HepG2 (cell line): ENCODE data around the gene KCNMA1. TPM values are rescaled to one million over a fixed set of nuclear protein-coding genes. Genes with fewer than 3 reads are reported as not detected.

Experiments used
- ATAC-seq: fragments of 200-7000 bp; cut with Tn5 transposase; 3 replicates; pipeline ENCODE4 v1.9.1; 2020; ENCODE audit warnings: mild to moderate bottlenecking, moderate library complexity
- BruUV-seq: library from RNA; stranded (reverse); fragments of 400-500 nt; replicated peaks from 2 replicates; lab custom pipeline; 2021; lab: Mats Ljungman, UMichigan
- CTCF ChIA-PET: fragments of 300-600 bp; formaldehyde crosslinking; extraction: SDS; loops from one replicate; lab custom pipeline; 2021; ENCODE audit warnings: low total read pairs, inconsistent platforms, low intra/inter-chr PET ratio; lab: Yijun Ruan, JAX
- POLR2A ChIA-PET: fragments of 350-600 bp; sonication (Branson Sonifier 250); formaldehyde crosslinking; loops from one replicate; lab custom pipeline; 2020; ENCODE audit warnings: antibody characterized with exemption, inconsistent platforms; lab: Yijun Ruan, JAX
- DNase-seq: peaks from one replicate; pipeline ENCODE4 v3.0.0-alpha.2; 2015; ENCODE audit warnings: low spot score
- FAIRE-seq: peaks from 3 replicates; lab custom pipeline; 2011; peaks lifted over from hg19 to GRCh38; lab: Jason Lieb, UNC
- H2AFZ ChIP-seq: one replicate; pipeline ENCODE4 v1.6.1; 2011; ENCODE audit warnings: low read length, inconsistent platforms
- H3K27ac ChIP-seq: fragments of 300-600 bp; 3 replicates; pipeline ENCODE4 v1.8.0; 2011; ENCODE audit warnings: mixed run types, mild to moderate bottlenecking, mixed read lengths, low read length, inconsistent platforms; ENCODE audit not compliant: insufficient read depth; ENCODE audit errors: extremely low read length
- H3K27me3 ChIP-seq, 2 experiments: fragments of 200-600 bp in 1 of 2; 2 replicates in 1 of 2; 3 replicates in 1 of 2; pipeline versions ENCODE4 v1.6.0 to v1.8.0; 2011; ENCODE audit warnings: low read length in 2 of 2, mild to moderate bottlenecking in 2 of 2, moderate library complexity in 2 of 2, inconsistent platforms in 1 of 2; ENCODE audit not compliant: insufficient read depth in 2 of 2, control insufficient read depth in 1 of 2
- H3K36me3 ChIP-seq, 2 experiments: fragments of 200-600 bp in 1 of 2; replicated peaks in 1 of 2; 2 replicates in 1 of 2; 3 replicates in 1 of 2; pipeline versions ENCODE4 v1.5.1 to v1.8.0; 2011; ENCODE audit warnings: low read length in 2 of 2, inconsistent platforms in 1 of 2; ENCODE audit not compliant: insufficient read depth in 2 of 2, control insufficient read depth in 1 of 2
- H3K4me1 ChIP-seq: 2 replicates; pipeline ENCODE4 v1.5.1; 2012; ENCODE audit warnings: low read length, inconsistent platforms; ENCODE audit not compliant: insufficient read depth
- H3K4me2 ChIP-seq: 2 replicates; pipeline ENCODE4 v1.6.0; 2011; ENCODE audit warnings: low read depth, low read length, inconsistent platforms
- H3K4me3 ChIP-seq, 3 experiments: fragments of 200-600 bp in 1 of 3; sonication (generic), shearing (Covaris generic) in 1 of 3; replicated peaks in 1 of 3; 2 replicates each; pipeline ENCODE4 v1.5.1; 2011 to 2016; ENCODE audit warnings: low read length in 3 of 3, inconsistent platforms in 2 of 3, low read depth in 2 of 3, mild to moderate bottlenecking in 2 of 3, control low read depth in 1 of 3, mixed read lengths in 1 of 3; ENCODE audit not compliant: insufficient read depth in 1 of 3
- H3K79me2 ChIP-seq: one replicate; pipeline ENCODE4 v1.6.1; 2011; ENCODE audit warnings: low read length, inconsistent platforms; ENCODE audit not compliant: insufficient read depth
- H3K9ac ChIP-seq: 2 replicates; pipeline ENCODE4 v1.6.0; 2011; ENCODE audit warnings: mild to moderate bottlenecking, low read depth, low read length, inconsistent platforms; ENCODE audit not compliant: insufficient read depth
- H3K9me3 ChIP-seq: 2 replicates; pipeline ENCODE4 v1.5.1; 2012; ENCODE audit warnings: mild to moderate bottlenecking, low read length
- H4K20me1 ChIP-seq: 2 replicates; pipeline ENCODE4 v1.6.0; 2011; ENCODE audit warnings: inconsistent platforms, mild to moderate bottlenecking, low read length, moderate library complexity; ENCODE audit not compliant: insufficient read depth
- HMG20B ChIP-seq: conservative IDR thresholded peaks from 2 replicates; pipeline ENCODE4 v1.6.1; 2016; ENCODE audit warnings: missing genetic modification reagents, missing compliant biosample characterization
- LCORL ChIP-seq, 2 experiments: fragments of 450-650 bp in 1 of 2; sonication (generic) in 1 of 2; formaldehyde crosslinking in 1 of 2; IDR thresholded peaks; 2 replicates each; pipeline versions ENCODE4 v1.5.0 to v1.6.1; 2017 to 2020; ENCODE audit warnings: antibody characterized with exemption in 1 of 2, missing genetic modification reagents in 1 of 2
- MEF2D ChIP-seq: sonication (generic); formaldehyde crosslinking; IDR thresholded peaks from 2 replicates; pipeline ENCODE4 v1.5.1; 2020; ENCODE audit warnings: mild to moderate bottlenecking, missing genetic modification reagents
- PAX8 ChIP-seq: sonication (generic); formaldehyde crosslinking; IDR thresholded peaks from 2 replicates; pipeline ENCODE4 v1.8.0; 2022; ENCODE audit warnings: mild to moderate bottlenecking, missing genetic modification reagents, borderline replicate concordance
- TOE1 ChIP-seq: sonication (generic); formaldehyde crosslinking; IDR thresholded peaks from 2 replicates; pipeline ENCODE4 v1.4.0; 2020; ENCODE audit warnings: mild to moderate bottlenecking, missing genetic modification reagents
- WGBS: methylation state at CpG from one replicate; pipeline ENCODE4 v1.1.6; 2017; ENCODE audit warnings: low lambda C conversion rate; 5-methylcytosine and 5-hydroxymethylcytosine counted together
- in situ Hi-C: cut with HindIII; loops from 2 replicates; pipeline ENCODE4 v1.10.0; 2017; ENCODE audit warnings: low pct_unique_long_range_greater_than_20kb; ENCODE audit not compliant: extremely low pct_ligation_motif_present
- intact Hi-C: fragments of 100-400 bp; cut with micrococcal nuclease; formaldehyde crosslinking; loops from one replicate; pipeline ENCODE4 v1.10.0; 2022; ENCODE audit not compliant: unreplicated experiment
- polyA plus RNA-seq, 8 experiments: library from polyadenylated mRNA; depleted of rRNA in 3 of 8; stranded (reverse) in 7 of 8; unstranded in 1 of 8; fragments of >200 nt; fragmentation: Illumina TruSeq in 4 of 8; extraction: Trizol in 4 of 8; gene quantifications; 2 replicates each; pipeline versions ENCODE4 v1.2.1 to v1.2.3, GENCODE V29; 2011 to 2016; ENCODE audit warnings: low read depth in 4 of 8, missing spikeins in 1 of 8, mixed read lengths in 1 of 8; ENCODE audit not compliant: insufficient read depth in 1 of 8
- total RNA-seq, 5 experiments: library from RNA; depleted of rRNA; stranded (reverse); fragments of >200 nt; fragmentation: Illumina TruSeq; extraction: Trizol; gene quantifications; 2 replicates each; pipeline ENCODE4 v1.2.3, GENCODE V29; 2016; ENCODE audit warnings: low read depth in 1 of 5
- TF ChIP-seq, protein P1 (sequence below): IDR thresholded peaks from 2 replicates; pipeline ENCODE4 v1.4.0; 2020; ENCODE audit warnings: mild to moderate bottlenecking, missing genetic modification reagents

The KCNMA1 gene
- total and polyA plus RNA-seq, 2 of the 13 experiments (the other 11 are each of a cell fraction or from before 2014, with no cell fraction given): 0.02 TPM; not detected in 1

DNA sequence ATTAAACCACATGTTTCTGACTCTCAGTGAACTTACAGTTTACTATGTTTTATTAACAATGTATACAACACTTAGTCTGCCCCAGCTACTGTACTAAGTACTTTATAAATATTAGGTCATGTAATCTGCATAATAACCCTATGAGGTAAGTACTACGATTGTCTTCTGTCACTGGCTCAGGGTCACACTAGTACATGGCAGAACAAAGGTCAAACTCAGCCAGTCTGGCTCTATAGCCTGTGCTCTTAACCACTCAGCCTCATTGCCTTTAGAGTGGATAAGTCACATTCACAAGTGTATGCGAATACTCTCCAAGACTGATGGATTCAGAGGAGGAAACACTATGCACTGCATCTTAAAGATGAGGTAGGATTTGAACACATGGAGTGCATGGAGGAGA lies 252.3 kb downstream of the KCNMA1 start:
- intact Hi-C loops: no loop called here
- CTCF ChIA-PET: no interaction called here

More for the DNA sequence above, 252.3 kb downstream of the KCNMA1 start:
- no TSS peak for BruUV-seq
- in situ Hi-C loops: no loop called here
- no peak for ATAC-seq
- Histone ChIP-seq H4K20me1 (no peaks in the 10 kb centered on the region), H3K4me2 (no peak overlapping the region), H2AFZ (no peak overlapping the region), H3K27ac (no peak overlapping the region), H3K9ac (no peak overlapping the region), H3K9me3 (no peaks in the 10 kb centered on the region), H3K4me1 (no peaks in the 10 kb centered on the region), H3K79me2 (no peaks in the 10 kb centered on the region), H3K4me3 (no peak overlapping the region), H3K27me3 (peaks cover 0 to 7% of the 10 kb centered on the region in 2 experiments; a peak in 1 of 5 replicates), H3K36me3 (no peaks in the 10 kb centered on the region)
- no peak for DNase-seq
- POLR2A ChIA-PET: no interaction called here
- no peak for FAIRE-seq
- TF ChIP-seq PAX8 (CRISPR knock-in tag) (no peak), TOE1 (CRISPR knock-in tag) (no peak), HMG20B (no peak), MEF2D (no peak), LCORL (IDR thresholded peaks at IDR 0.05) (no peak), LCORL (CRISPR knock-in tag; IDR thresholded peaks at IDR 0.05) (no peak)
- TF ChIP-seq, protein P1, sequence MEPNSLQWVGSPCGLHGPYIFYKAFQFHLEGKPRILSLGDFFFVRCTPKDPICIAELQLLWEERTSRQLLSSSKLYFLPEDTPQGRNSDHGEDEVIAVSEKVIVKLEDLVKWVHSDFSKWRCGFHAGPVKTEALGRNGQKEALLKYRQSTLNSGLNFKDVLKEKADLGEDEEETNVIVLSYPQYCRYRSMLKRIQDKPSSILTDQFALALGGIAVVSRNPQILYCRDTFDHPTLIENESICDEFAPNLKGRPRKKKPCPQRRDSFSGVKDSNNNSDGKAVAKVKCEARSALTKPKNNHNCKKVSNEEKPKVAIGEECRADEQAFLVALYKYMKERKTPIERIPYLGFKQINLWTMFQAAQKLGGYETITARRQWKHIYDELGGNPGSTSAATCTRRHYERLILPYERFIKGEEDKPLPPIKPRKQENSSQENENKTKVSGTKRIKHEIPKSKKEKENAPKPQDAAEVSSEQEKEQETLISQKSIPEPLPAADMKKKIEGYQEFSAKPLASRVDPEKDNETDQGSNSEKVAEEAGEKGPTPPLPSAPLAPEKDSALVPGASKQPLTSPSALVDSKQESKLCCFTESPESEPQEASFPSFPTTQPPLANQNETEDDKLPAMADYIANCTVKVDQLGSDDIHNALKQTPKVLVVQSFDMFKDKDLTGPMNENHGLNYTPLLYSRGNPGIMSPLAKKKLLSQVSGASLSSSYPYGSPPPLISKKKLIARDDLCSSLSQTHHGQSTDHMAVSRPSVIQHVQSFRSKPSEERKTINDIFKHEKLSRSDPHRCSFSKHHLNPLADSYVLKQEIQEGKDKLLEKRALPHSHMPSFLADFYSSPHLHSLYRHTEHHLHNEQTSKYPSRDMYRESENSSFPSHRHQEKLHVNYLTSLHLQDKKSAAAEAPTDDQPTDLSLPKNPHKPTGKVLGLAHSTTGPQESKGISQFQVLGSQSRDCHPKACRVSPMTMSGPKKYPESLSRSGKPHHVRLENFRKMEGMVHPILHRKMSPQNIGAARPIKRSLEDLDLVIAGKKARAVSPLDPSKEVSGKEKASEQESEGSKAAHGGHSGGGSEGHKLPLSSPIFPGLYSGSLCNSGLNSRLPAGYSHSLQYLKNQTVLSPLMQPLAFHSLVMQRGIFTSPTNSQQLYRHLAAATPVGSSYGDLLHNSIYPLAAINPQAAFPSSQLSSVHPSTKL (CRISPR knock-in tag): no peak
- whole genome bisulfite sequencing: 36% methylated on average over 2 of the region's 2 CpGs
